ENCODE measurements around the gene ZNF438. TPM values are rescaled to one million over a fixed set of nuclear protein-coding genes. Genes with fewer than 3 reads are reported as not detected.
"Not testable (repeated sequence)": the region's sequence is repeated elsewhere in the genome, so short reads cannot be mapped to it uniquely, and the experiment has no call there.

Gene ZNF438
- total RNA-seq, 1 experiment from 2014 or later = 1.7 TPM

GRCh38 chr10:30990351-30990750, 41.3 kb downstream of the ZNF438 start:
- no peak for DNase-seq (ENCODE audit: low read depth)

GRCh38 chr10:30988831-30989435, 42.7 kb downstream of the ZNF438 start:
- no peak for DNase-seq (ENCODE audit: low read depth)

- DNase-seq (ENCODE audit: low read depth) = no peak
These were observed 44.2 kb downstream of the ZNF438 start for GRCh38 chr10:30987463-30987862.

- DNase-seq (ENCODE audit: low read depth) = no peak
These were observed 45.6 kb downstream of the ZNF438 start for GRCh38 chr10:30986053-30986555.

GRCh38 chr10:30985512-30985911, 46.2 kb downstream of the ZNF438 start:
- peak; percentile 48 for DNase-seq (ENCODE audit: low read depth)

- no peak for DNase-seq (ENCODE audit: low read depth)
These were observed 46.9 kb downstream of the ZNF438 start for GRCh38 chr10:30984563-30985328.

GRCh38 chr10:30983209-30983608, 48.5 kb downstream of the ZNF438 start:
- DNase-seq (ENCODE audit: low read depth) = not testable (repeated sequence)

- DNase-seq (ENCODE audit: low read depth) = peak; percentile 58
These were observed 50.6 kb downstream of the ZNF438 start for GRCh38 chr10:30980951-30981616.

GRCh38 chr10:30979956-30980355, 51.7 kb downstream of the ZNF438 start:
- DNase-seq (ENCODE audit: low read depth) = no peak

GRCh38 chr10:30978843-30979242, 52.8 kb downstream of the ZNF438 start:
- DNase-seq (ENCODE audit: low read depth) = no peak

- no peak for DNase-seq (ENCODE audit: low read depth)
These were observed 54.3 kb downstream of the ZNF438 start for GRCh38 chr10:30977385-30977784.

- no peak for DNase-seq (ENCODE audit: low read depth)
These were observed 56.8 kb downstream of the ZNF438 start for GRCh38 chr10:30974773-30975415.

- DNase-seq (ENCODE audit: low read depth) = no peak
These were observed 57.3 kb downstream of the ZNF438 start for GRCh38 chr10:30974355-30974754.

- no peak for DNase-seq (ENCODE audit: low read depth)
These were observed 57.9 kb downstream of the ZNF438 start for GRCh38 chr10:30973737-30974136.

GRCh38 chr10:30970760-30971460, 60.8 kb downstream of the ZNF438 start:
- DNase-seq (ENCODE audit: low read depth) = no peak

GRCh38 chr10:30968711-30969110, 63.0 kb downstream of the ZNF438 start:
- no peak for DNase-seq (ENCODE audit: low read depth)

GRCh38 chr10:30967650-30968410, 63.8 kb downstream of the ZNF438 start:
- peak; percentile 10 for DNase-seq (ENCODE audit: low read depth)

GRCh38 chr10:30963992-30964930, 67.4 kb downstream of the ZNF438 start:
- no peak for DNase-seq (ENCODE audit: low read depth)

- no peak for DNase-seq (ENCODE audit: low read depth)
These were observed 69.1 kb downstream of the ZNF438 start for GRCh38 chr10:30962522-30962921.

All from HT1080 (cell line).